ENCODE measurements around the gene IL5RA.

IL5RA gene, protein sequence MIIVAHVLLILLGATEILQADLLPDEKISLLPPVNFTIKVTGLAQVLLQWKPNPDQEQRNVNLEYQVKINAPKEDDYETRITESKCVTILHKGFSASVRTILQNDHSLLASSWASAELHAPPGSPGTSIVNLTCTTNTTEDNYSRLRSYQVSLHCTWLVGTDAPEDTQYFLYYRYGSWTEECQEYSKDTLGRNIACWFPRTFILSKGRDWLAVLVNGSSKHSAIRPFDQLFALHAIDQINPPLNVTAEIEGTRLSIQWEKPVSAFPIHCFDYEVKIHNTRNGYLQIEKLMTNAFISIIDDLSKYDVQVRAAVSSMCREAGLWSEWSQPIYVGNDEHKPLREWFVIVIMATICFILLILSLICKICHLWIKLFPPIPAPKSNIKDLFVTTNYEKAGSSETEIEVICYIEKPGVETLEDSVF

DNA sequence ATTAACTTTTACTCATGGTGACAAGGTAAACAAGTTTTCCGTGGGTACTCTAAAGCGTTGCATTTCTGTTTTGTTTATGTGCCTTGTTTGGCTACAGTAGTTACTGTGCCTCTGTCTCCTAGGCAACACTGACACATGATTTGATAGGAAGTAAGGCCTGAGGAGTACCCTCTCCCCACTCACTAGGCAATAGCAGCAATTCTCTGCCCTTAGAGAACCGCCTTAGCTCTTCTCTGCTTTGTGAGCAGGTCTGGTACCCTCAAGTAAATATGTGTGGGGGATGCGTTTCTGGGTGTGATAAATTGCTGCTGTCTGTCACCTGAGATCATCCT lies at the start of gene IL5RA:
TSS of gene IL5RA (minus strand) at position 76 of the 332 bp plus-strand sequence. CDS start 5,390 bp downstream, outside the sequence.
- peak; percentile 17 for DNase-seq

DNA sequence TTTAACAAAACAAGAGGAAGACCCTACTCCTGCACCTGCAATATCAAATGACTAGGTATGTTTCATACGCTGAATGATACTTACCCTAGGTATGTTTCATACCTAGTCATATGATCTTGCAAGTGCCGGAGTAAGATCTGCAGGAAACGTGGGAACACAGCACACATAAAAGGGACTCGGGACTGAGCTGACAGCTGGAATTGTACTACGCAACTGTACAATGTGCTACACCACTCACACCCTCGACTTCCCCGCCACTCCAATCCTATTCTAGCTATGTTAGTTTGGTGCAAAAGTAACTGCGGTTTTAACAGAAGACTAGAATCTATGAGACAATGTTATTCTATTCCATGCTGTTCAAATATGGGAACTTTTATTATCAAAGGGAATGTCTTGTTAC lies 47.3 kb upstream of the IL5RA start:
- DNase-seq = no peak

DNA sequence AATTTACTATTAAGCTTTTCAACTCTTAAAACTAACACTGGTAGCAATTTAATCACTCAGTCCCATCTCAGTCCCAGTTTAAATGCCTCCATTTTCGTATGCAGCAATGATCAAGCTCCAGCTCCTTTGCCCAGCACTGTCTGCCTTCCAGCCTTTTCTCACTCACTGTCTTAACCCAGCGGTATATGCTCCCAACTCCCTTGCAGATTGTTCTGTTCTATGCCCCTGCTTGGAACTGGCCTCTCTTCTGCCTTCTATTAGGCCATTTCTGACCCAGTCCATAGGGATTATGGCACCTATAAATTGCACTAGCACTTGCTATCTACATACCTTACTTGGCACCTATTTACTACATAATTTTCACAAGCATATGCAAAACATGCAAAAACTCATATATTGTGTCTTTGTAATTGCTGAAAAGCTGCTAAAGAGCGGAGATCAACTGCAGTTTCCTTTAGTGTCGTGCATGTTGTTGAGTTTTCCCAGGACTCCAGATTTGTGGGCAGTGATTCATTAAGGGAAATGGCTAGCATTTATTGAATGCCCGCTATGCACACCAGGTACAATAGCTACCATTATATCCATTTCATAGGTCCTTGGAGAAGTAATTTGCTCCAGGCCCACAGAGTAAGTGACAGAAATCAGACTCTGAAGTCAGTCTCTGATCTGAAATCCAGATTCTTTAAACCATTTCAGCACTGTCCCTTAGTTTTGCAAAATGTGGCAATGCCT lies 44.9 kb upstream of the IL5RA start:
- no peak for DNase-seq

DNA sequence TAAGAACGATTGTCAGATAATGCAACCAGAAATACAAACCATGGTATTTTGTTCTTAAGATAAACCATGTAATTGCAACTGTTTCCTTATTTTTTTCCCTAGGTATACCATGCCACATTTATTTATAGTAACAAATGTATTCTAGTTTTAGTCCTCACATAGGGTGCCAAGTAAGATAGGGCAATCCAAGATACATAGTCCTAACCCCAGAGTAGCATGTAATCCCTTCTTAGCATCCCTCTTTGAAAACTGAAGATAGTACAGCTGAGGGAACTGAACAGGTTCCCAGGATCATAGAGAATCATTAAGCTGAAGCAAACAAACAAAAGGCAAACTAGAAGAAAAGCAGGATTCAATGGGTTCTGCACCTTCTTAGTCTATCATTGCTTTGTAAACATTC lies 41.3 kb upstream of the IL5RA start:
- no peak for DNase-seq

DNA sequence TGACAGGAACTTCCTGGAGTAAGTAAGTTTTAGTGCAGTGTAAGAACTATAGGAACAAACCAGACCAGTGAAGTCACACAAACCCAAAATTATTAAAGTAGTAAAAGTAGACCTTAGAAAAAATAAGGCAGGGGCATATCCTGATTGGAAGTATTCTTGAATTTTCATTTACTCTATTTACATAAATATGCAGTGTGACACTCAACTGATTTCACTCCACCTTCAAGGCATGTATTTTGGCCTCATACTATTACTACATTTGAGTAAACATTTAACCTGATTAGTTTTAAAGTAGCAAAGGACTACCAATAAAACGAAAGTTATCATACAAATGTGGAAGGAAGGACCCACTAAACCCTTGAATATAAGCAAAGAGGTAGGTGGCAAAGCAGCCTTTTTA lies 39.4 kb upstream of the IL5RA start:
- DNase-seq = no peak

DNA sequence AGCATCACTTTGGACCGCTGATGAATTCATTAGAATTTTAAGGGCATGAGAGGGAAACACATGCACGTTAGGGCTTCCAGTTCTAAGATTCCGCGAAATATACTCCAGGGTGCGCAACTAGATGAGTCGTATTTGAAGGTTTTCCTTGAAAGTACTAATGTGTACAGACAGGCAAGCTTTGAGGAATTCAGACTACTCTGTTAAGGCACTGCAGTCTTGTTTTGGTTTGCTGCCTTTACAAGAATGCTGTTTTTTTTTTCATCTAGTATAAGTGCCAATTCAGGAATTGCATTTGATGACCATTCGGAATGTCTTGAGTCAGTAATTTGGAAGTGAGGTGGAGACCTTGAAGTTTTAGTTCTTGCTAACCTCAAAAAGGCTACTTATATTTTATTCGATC lies 35.7 kb upstream of the IL5RA start:
- no peak for DNase-seq

DNA sequence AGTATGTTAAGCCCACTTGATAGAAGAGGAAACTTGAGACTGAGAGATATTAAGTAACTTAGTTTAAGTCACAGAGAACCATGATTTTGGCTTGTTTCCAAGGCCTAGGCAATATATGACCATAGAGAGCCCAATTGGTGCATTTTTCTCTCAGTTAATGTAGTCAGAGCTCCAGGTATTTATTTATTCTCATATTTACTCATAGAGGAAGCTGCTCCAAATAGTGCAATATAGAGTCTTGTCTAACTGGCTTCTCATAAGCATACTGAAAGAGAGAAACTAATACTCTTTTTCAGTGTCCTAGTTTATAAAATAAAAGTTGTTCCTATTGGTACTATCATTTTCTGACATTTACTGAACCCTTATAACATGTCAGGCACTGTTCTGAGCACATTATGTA lies 31.8 kb upstream of the IL5RA start:
- DNase-seq = no peak

DNA sequence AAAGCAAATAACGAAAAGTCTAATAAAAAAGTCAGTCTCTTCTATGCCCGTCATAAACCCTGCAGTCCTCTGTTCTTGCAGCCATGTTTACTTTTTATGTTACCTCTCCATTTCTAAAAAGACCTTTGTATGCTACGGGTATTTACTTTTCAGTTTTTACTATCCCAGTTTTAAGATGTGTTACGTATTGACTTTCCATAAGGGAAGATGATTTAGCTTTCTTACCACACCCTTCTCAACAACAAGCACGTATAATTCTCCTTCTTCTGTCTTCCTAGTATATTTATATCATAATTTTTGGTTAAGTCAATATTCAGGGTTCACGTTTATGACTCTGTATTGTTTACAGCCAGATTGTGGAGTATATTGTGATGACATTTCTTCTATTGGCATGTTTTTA lies 27.4 kb upstream of the IL5RA start:
- no peak for DNase-seq

DNA sequence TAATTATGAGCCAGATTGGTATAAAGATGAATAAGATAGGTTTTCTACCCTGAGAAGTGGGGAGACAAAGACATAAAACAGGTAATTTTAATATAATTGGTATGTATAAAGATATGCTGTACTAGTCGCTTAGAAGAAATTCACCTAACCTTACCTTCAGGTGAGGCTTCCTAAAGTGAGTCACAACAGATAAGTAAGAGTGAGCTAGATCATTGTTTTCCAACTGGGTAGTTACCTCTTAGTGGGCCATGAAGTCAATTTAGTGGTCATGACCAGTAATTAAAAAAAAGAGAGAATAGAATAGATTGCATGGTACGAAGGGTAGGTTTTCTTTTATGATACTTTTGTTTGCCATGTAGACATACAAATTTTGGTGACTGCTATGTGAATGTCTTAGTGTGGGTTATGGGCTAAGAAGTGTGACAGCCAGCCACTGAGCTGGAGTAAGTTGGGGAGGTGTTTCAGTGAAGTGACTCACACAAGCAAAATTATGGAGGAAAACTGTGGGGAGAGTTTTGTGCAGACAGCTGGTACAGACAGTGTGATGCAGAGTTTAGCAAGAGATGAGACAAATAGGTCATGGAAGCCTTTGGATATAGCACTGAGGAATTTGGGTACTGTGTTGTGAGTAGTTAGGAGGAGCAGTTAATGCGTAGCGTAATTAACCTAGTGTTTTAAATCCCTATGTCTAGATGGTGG lies 24.7 kb upstream of the IL5RA start:
- no peak for DNase-seq

DNA sequence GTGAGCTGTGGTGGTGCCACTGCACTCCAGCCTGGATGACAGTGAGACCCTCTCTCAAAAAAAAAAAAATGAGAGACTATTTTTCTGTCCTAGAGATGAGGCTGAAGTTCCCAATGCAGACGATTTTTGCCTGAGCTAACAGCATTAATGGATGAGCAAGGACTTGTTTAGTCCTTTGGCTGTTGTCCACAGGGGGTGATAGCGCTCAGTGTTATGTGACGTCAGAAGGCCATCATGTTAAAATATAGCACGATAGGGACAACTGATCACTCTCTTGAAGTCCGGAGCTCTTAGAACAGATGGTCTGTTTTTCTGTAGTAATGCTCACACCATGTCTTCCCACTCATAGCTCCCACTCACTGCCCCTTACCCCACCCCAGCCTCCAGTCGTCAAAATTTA lies 23.3 kb upstream of the IL5RA start:
- DNase-seq = no peak

DNA sequence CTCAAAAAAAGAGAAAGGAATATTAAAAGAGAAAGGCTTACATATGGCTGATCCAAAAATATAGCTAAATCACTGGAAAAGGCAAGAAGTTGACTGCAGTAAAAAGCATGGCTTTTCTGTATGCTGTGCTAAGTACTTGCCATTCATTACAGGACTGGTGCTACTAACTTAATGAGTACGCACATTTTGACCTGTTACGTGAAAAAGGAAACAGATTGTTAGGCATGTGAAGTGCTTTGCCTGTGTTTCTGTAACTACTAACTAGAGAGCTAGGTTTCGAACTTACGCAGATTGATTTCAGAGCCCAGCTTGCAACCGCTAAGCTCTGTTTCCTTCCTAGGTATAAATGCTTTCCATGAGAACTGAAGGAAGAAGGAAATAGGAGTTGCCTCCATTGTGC lies 19.4 kb upstream of the IL5RA start:
- DNase-seq = no peak

DNA sequence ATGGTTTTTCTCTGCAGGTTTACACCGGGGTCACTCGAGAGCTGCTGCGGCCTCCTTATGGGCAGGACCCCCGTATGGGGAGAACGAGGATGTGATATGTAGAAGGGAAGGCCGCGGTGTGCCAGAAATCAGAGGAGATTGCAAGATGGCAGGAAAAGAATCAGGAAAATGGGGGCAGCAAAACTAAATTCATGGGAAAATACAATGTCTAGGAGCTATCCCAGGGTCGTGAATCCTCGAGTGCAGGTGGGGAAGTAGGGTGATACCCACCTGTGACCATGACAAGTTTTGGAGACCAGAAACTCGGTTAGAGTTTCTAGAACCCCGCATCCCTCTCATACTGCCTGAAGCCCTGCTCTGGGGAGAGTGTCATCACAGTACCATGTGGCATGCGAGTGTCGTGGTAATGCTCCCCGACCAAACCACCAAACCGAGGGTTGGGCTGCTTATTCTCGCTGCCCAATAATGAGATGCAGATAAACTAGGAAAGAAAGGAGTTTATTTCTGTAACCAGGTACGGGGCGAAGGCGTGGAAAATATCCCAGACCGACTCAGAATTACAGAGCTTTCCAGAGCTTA lies 17.3 kb upstream of the IL5RA start:
- no peak for DNase-seq

DNA sequence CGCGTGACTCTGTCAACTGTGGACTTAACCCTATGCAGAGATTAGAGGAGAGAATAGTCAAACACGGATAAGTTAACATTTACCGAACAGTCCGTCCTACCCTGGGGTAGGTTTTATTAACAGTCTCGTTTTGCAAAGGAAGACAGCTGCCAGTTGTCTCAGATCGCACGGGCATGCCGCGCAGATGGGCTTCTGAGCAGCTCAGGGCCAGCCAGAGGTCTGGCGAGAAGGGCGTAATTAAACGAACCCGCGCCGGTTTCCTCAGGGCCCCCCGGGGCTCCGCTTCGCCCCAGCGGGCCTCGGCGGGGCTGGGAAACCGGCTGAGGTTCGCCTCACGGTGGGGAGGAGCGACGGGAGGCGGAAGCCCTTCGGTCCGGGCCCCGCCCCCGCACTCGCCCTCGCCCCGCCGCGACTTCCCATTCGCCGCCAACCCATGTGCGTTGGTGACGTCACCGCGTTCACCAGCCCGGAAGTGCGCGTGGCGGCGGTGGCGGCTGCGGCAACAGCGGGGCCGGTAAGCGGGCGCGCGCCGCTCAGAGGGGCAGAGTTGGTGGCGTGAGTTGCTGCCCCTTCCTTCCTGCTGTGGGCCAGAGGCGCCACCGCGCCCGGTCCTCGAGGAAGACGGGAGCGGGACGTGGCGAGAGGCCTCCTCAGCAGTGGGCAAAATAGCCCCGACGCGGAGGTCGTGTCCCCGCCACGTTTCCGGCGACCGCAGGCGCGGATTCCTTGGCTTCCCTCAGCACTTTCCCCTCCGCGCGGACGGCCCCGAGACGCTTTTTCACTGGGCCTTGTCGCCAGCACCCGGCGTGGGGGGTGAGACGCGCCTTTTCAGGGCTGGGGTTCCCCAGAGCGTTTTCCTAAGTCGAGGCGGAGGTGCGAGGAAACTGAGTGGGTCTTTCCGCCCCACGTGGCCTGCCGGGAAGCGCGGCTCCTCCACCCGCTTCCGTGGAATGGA lies 16.6 kb upstream of the IL5RA start, which contains the start of gene TRNT1:
TSS of gene TRNT1 (plus strand) at position 464 of the 955 bp plus-strand sequence. CDS start 2,101 bp downstream, outside the sequence.
- peak; percentile 98 for DNase-seq

DNA sequence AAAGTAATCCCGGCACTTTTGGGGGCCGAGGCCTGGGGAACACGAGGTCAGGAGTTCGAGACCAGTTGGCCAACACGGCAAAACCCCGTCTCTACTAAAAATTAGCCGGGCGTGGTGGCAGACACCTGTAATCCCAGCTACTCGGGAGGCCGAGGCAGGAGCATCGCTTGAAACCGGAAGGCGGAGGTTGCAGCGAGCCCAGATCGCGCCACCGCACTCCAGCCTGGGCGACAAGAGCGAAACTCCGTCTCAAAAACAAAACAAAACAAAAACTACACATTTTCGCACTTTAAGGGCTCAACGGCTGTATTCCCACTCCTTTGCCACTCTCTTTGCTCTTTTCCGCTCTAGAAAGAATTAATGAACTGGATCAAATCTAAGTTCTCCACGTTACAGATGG lies 15.8 kb upstream of the IL5RA start:
- no peak for DNase-seq

DNA sequence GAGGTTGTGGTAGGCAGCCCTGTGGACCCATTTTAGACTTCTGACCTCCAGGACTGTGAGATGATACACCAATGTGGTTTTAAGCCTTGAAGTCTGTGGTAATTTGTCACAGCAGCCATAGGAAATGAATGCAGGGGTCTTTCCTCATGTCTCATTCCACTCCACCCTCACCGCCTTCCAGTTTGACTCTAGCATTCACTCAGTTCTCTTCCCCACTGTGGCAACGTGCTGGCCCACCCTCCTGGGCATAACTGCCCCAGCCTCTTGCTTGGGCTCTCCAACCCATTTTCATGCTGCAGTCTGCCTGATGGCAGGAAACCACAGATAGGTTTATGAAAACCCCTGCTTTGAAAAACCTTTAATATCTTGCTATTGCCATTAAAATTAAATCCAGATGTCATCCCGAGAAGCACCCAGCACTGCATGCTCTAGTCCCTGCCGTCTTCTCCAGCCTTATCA lies 9.2 kb upstream of the IL5RA start:
- DNase-seq = no peak

DNA sequence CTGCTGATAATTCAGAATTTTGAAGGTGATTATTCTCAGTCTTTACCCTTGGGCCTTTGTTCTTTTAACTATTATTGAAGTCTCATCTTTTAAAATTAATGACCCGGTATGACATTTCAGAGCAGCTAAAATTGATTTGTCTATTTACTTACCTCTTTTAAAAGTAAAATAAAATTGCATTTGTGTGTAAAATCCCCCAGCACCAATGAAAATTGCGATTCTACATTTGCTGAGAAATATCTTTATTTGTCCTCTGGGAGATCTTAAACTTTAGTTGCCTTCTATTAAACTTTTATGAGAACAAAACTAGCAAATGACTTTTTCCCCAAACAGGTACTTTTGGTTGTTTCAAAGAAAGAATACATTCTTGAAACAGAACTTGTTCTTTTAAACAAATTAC lies 7.5 kb upstream of the IL5RA start:
- DNase-seq = no peak

DNA sequence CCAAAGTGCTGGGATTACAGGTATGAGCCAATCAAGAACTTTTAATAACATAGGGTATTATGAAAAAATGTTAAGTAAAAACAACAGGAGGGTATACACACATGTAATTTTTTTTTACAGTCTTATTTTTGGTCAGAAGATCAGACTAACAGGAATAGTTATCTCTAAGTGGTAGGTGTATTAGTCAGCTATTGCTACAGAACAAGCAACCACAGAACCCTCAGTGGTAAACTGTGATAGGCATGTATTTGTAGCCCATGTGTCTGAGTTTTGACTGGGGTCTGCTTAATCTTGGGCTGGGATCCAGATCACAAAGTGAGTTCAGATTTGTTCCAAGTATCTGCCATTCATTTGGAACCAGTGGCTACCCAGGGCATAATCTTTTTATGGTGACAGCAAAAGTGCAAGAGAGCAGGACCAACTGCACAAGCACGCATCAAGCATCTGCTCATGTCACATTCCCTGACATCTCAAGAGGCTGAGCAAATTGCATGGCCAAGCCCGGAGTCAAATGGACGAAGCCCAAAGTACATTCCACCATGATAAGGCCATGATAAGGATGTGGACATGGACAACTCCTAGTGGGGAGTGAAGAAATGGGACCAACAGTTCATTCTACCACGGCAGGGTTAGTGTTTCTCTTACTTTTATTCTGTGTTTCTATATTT lies 3.0 kb upstream of the IL5RA start:
- no peak for DNase-seq

DNA sequence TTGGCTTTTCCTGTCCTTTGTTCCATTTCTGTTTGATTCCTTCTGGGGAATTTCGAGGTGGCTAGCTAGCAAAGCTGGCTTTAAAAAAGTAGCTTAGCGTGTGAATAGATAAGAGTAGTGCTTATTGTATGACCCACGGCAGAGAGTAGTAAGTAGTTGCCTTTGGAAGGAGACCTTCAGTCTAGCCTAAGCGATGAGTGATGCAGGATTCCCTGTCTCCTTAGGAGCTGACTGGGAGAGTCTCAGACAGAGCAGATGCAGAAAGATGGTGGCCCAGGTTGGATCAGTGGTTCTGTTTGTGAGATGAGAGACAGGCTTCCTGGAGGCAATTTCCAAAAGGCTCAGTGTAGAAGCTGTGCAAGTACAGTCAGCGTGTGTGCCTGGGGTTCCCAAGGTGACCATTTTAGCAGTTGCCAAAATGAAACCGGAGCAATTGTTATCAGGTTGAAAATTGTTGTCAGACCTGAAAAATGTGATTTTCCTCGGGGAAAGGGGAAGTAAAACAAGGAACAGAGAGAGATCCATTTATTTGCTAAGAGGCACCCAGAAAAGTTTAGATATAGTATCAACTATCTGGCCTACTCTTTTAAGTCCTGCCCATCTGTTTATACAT lies 681 bp upstream of the IL5RA start:
- DNase-seq = no peak

DNA sequence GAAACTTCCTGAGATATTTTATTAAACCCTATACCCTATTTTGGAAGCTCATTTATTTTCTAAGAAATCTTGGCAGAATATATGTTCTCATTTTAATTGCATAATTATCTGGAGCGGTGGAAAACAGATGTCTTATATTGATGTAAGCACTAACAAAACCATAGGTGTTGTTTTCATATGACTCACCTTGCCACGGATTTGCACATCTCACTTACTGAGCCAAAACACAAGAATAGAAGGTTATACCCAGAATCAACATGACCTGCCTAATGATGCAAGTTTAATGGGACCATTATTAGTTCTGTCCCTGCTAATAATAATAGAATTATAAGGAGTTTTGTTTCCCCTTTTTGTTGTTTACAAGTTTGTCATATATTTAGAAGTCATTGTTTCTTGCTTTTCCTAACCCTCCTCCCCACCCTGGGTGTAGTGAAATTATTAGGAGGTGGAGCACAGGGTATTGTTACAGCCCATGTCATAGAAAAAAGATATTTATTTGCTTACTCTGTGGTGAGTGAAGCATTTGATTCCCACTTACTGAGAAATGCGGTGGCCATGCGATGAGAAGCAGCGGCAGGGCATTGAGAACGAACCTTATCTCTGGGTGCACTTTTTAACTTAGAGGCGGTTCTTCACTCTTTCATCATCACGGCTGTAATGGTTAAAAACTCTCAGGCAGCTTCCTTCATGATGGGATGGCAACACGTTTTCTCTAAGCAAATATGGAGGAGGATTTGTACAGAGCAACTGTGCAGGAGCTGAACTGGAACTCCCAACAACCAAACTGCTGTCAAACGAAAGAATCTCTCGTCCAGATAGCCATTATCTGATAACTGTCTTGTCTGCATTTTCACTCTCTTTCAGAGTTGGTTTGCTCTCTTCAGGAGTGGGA lies 521 bp downstream of the IL5RA start:
- DNase-seq = no peak

DNA sequence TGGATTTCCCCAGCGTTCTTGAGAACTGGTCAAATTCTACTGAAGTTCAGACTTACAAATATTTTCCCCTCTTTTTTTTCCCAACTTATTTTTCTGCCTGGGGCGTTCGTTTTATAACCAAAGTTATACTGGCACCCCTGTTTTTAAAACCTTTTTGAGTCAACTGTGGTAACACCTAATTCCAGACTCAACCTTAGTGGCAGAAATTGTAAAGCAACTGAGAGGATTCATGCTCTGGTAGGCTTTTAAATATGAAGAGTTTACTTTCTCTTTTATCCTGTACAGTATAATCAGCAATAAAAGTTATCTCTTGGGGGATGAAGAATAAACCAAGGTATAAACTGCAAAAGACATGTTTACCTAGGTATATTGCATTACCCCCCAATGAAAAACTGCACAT lies 2.3 kb downstream of the IL5RA start:
- no peak for DNase-seq

Measured in eye (tissue), 1 donor.